ENCODE data around the gene GRID2IP.

GRID2IP gene

GRCh38 chr7:6571160-6571779 is 20.0 kb upstream of the GRID2IP start:
- DNase-seq (ENCODE audit: low spot score): no peak
- Histone ChIP-seq H3K27ac (ENCODE audit: poor library complexity, severe bottlenecking) (no peak overlapping the region), H3K4me3 (ENCODE audit: severe bottlenecking) (no peak overlapping the region), H3K27me3 (ENCODE audit: insufficient read depth, poor library complexity, severe bottlenecking) (no peaks in the 10 kb centered on the region), H3K9me3 (ENCODE audit: severe bottlenecking) (no peaks in the 10 kb centered on the region), H3K4me1 (ENCODE audit: insufficient read depth, poor library complexity, severe bottlenecking) (no peaks in the 10 kb centered on the region), H3K36me3 (ENCODE audit: low read depth) (no peaks in the 10 kb centered on the region)
- TF ChIP-seq CTCF (IDR thresholded peaks at IDR 0.05; ENCODE audit: poor library complexity, severe bottlenecking): no peak
- peak; percentile 42; the same call in 2 of the 3 replicates for ATAC-seq (ENCODE audit: low read depth)

DNA sequence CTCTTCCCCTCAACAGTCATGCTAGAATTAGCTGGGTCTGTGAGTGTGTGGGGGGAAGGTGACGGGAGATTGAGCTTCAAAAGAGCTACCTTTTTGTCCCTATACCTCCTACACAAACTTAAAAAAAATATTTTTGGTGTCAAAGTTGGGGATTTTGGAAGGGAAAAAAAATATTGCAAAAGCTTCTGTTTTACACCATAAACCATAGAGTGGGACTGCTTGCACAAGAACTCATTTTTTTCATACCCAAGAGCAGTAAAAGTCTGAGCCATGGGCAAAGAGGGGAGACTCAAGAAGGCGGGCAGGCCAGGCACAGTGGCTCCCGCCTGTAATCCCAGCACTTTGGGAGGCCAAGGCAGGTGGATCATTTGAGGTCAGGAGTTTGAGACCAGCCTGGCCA is 16.6 kb upstream of the GRID2IP start:
- no peaks in the 10 kb centered on the region for H3K4me1 ChIP-seq (ENCODE audit: insufficient read depth, poor library complexity, severe bottlenecking)
- H3K36me3 ChIP-seq (ENCODE audit: low read depth): no peaks in the 10 kb centered on the region
- H3K4me3 ChIP-seq (ENCODE audit: severe bottlenecking): no peak overlapping the region
- ATAC-seq (ENCODE audit: low read depth): no peak
- TF ChIP-seq CTCF (IDR thresholded peaks at IDR 0.05; ENCODE audit: poor library complexity, severe bottlenecking): no peak
- DNase-seq (ENCODE audit: low spot score): no peak
- H3K27ac ChIP-seq (ENCODE audit: poor library complexity, severe bottlenecking): no peak overlapping the region
- H3K9me3 ChIP-seq (ENCODE audit: severe bottlenecking): no peaks in the 10 kb centered on the region
- no peaks in the 10 kb centered on the region for H3K27me3 ChIP-seq (ENCODE audit: insufficient read depth, poor library complexity, severe bottlenecking)

GRCh38 chr7:6565655-6566054 is 14.4 kb upstream of the GRID2IP start:
- no peak overlapping the region for H3K4me3 ChIP-seq (ENCODE audit: severe bottlenecking)
- no peaks in the 10 kb centered on the region for H3K4me1 ChIP-seq (ENCODE audit: insufficient read depth, poor library complexity, severe bottlenecking)
- no peak for DNase-seq (ENCODE audit: low spot score)
- no peak for TF ChIP-seq CTCF (IDR thresholded peaks at IDR 0.05; ENCODE audit: poor library complexity, severe bottlenecking)
- H3K9me3 ChIP-seq (ENCODE audit: severe bottlenecking): no peaks in the 10 kb centered on the region
- ATAC-seq (ENCODE audit: low read depth): no peak
- H3K36me3 ChIP-seq (ENCODE audit: low read depth): no peaks in the 10 kb centered on the region
- H3K27me3 ChIP-seq (ENCODE audit: insufficient read depth, poor library complexity, severe bottlenecking): no peaks in the 10 kb centered on the region
- H3K27ac ChIP-seq (ENCODE audit: poor library complexity, severe bottlenecking): no peak overlapping the region

GRCh38 chr7:6563936-6564770 is 12.9 kb upstream of the GRID2IP start:
- ATAC-seq (ENCODE audit: low read depth) (no peak), DNase-seq (ENCODE audit: low spot score) (no peak)
- H3K4me3 ChIP-seq (ENCODE audit: severe bottlenecking): no peak overlapping the region
- no peaks in the 10 kb centered on the region for H3K4me1 ChIP-seq (ENCODE audit: insufficient read depth, poor library complexity, severe bottlenecking)
- TF ChIP-seq CTCF (IDR thresholded peaks at IDR 0.05; ENCODE audit: poor library complexity, severe bottlenecking): no peak
- no peaks in the 10 kb centered on the region for H3K9me3 ChIP-seq (ENCODE audit: severe bottlenecking)
- H3K36me3 ChIP-seq (ENCODE audit: low read depth): no peaks in the 10 kb centered on the region
- no peaks in the 10 kb centered on the region for H3K27me3 ChIP-seq (ENCODE audit: insufficient read depth, poor library complexity, severe bottlenecking)
- no peak overlapping the region for H3K27ac ChIP-seq (ENCODE audit: poor library complexity, severe bottlenecking)

DNA sequence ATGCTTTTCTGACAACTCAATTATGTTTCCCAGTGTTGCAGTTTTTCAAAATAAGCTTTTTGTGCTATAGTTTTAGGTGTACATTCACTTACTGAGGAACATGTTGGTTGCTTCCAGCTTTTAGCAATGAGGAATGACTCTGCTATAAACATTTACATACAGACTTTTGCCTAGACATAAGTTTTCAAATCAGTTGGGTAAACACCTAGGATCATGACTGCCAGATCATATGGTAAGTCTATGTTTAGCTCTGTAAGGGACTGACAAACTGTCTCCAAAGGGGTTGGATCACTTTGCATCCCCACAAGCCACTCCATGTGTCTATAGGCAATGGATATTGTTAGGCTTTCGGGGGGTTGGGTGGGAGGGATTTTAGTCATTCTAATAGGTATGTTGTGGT is 10.8 kb upstream of the GRID2IP start:
- Histone ChIP-seq H3K27me3 (ENCODE audit: insufficient read depth, poor library complexity, severe bottlenecking) (no peaks in the 10 kb centered on the region), H3K36me3 (ENCODE audit: low read depth) (no peaks in the 10 kb centered on the region), H3K9me3 (ENCODE audit: severe bottlenecking) (no peaks in the 10 kb centered on the region), H3K4me1 (ENCODE audit: insufficient read depth, poor library complexity, severe bottlenecking) (no peaks in the 10 kb centered on the region), H3K4me3 (ENCODE audit: severe bottlenecking) (no peak overlapping the region), H3K27ac (ENCODE audit: poor library complexity, severe bottlenecking) (no peak overlapping the region)
- no peak for TF ChIP-seq CTCF (IDR thresholded peaks at IDR 0.05; ENCODE audit: poor library complexity, severe bottlenecking)
- DNase-seq (ENCODE audit: low spot score) (no peak), ATAC-seq (ENCODE audit: low read depth) (no peak)

Data from RWPE2 (cell line).